Body of pancreas (tissue), 4 donors: ENCODE results near the gene TAS2R4.

Experiments
- POLR2A ChIP-seq, 3 donors: fragments of 450-650 bp; IDR thresholded peaks; one replicate each; pipeline ENCODE4 v1.6.1; 2016; ENCODE audit warnings: antibody characterized with exemption in 3 of 3, mild to moderate bottlenecking in 2 of 3
- TF ChIP-seq, protein P1 (sequence below), 7 experiments: fragments of 450-650 bp in 4 of 7; fragments of 200-600 bp in 3 of 7; sonication (generic) in 3 of 7; IDR thresholded peaks; one replicate each; pipeline ENCODE4 v1.5.1; 2016 to 2019; ENCODE audit warnings: antibody characterized with exemption in 7 of 7

GRCh38 chr7:141737118-141737835, 39.2 kb upstream of the TAS2R4 start:
- TF ChIP-seq, protein P1, sequence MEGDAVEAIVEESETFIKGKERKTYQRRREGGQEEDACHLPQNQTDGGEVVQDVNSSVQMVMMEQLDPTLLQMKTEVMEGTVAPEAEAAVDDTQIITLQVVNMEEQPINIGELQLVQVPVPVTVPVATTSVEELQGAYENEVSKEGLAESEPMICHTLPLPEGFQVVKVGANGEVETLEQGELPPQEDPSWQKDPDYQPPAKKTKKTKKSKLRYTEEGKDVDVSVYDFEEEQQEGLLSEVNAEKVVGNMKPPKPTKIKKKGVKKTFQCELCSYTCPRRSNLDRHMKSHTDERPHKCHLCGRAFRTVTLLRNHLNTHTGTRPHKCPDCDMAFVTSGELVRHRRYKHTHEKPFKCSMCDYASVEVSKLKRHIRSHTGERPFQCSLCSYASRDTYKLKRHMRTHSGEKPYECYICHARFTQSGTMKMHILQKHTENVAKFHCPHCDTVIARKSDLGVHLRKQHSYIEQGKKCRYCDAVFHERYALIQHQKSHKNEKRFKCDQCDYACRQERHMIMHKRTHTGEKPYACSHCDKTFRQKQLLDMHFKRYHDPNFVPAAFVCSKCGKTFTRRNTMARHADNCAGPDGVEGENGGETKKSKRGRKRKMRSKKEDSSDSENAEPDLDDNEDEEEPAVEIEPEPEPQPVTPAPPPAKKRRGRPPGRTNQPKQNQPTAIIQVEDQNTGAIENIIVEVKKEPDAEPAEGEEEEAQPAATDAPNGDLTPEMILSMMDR (IDR thresholded peaks at IDR 0.05) = no peak
- no peak for TF ChIP-seq POLR2A (IDR thresholded peaks at IDR 0.05)
